ENCODE results near the gene MYO5B.

MYO5B gene

DNA sequence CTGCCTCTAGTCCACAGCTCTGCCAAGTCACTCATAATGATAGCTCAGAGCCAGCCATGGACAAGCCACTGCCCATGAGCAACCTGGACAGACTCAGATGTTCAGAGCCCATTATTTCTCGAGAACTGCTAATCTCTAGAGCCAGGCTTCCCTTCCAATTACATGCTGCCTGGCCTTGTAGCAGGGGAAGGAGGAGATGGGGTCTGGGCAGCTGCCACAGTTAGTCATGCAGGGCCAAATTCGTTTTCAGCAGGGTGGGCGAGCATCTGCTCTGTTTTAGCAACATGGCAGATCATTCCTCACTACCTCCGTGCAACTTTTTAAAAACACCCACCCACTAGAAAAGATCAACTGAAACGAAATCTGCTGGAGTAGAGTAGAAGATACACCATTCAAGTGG lies 141.8 kb downstream of the MYO5B start:
- no peak overlapping the region for H4K5ac ChIP-seq (ENCODE audit: low read length)
- no peak overlapping the region for H3K4me2 ChIP-seq (ENCODE audit: low read length)
- H2BK120ac ChIP-seq (ENCODE audit: low read depth, low read length): no peak overlapping the region
- H2BK5ac ChIP-seq (ENCODE audit: low read length): no peak overlapping the region
- no peak overlapping the region for H3K18ac ChIP-seq (ENCODE audit: low read length)
- no peak overlapping the region for H3K4me3 ChIP-seq (ENCODE audit: low read length)
- H3K79me1 ChIP-seq (ENCODE audit: low read length): no peaks in the 10 kb centered on the region
- H3K27ac ChIP-seq (ENCODE audit: low read depth, low read length): no peak overlapping the region
- H3K56ac ChIP-seq (ENCODE audit: low read length): no peak overlapping the region
- H3K79me2 ChIP-seq (ENCODE audit: control insufficient read depth, insufficient read depth, low read length): no peaks in the 10 kb centered on the region
- H3K4me1 ChIP-seq (ENCODE audit: control insufficient read depth, low read depth, low read length): no peaks in the 10 kb centered on the region
- H2AK5ac ChIP-seq (ENCODE audit: low read length): no peak overlapping the region
- H4K8ac ChIP-seq (ENCODE audit: low read depth, low read length): no peak overlapping the region
- H3K4ac ChIP-seq (ENCODE audit: low read depth, low read length): no peak overlapping the region
- no CpG with 5 or more reads among the region's 5 CpGs for WGBS (ENCODE audit: extremely low coverage, insufficient coverage, low lambda C conversion rate)
- no peaks in the 10 kb centered on the region for H3K36me3 ChIP-seq (ENCODE audit: control insufficient read depth, insufficient read depth, low read length)
- H3K9ac ChIP-seq (ENCODE audit: low read length): no peak overlapping the region
- no peak for DNase-seq
- no peak overlapping the region for H2BK15ac ChIP-seq (replicated peaks; ENCODE audit: low read depth)
- no peaks in the 10 kb centered on the region for H3K27me3 ChIP-seq (ENCODE audit: insufficient read depth, low read length, poor library complexity)
- H3K23ac ChIP-seq (ENCODE audit: low read length): no peak overlapping the region

DNA sequence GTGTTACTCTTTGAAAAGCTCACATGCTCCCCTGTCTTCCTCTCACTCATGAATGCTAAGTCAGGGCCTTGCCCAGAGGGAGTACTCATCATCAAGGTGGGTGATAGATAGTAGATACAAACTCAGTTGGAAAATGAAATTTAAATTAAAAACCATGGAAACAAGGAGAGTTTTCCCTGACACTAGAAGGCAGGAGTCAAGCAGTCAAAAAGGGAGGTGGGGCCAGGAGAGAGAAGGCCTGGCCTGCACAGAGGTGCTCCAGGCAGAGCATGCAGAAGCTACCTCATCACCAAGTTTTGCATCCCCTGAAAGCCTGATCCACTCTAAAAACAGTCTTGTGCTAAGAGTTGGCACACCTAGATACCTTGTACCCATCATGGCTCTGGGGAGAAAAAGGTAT lies 143.7 kb downstream of the MYO5B start:
- no peak overlapping the region for H2BK120ac ChIP-seq (ENCODE audit: low read depth, low read length)
- no peak overlapping the region for H3K4me3 ChIP-seq (ENCODE audit: low read length)
- H2BK15ac ChIP-seq (replicated peaks; ENCODE audit: low read depth): no peak overlapping the region
- no peak overlapping the region for H3K4ac ChIP-seq (ENCODE audit: low read depth, low read length)
- no peaks in the 10 kb centered on the region for H3K79me2 ChIP-seq (ENCODE audit: control insufficient read depth, insufficient read depth, low read length)
- no peaks in the 10 kb centered on the region for H3K4me1 ChIP-seq (ENCODE audit: control insufficient read depth, low read depth, low read length)
- no peak overlapping the region for H2AK5ac ChIP-seq (ENCODE audit: low read length)
- H2BK5ac ChIP-seq (ENCODE audit: low read length): no peak overlapping the region
- H4K8ac ChIP-seq (ENCODE audit: low read depth, low read length): no peak overlapping the region
- no peak overlapping the region for H4K5ac ChIP-seq (ENCODE audit: low read length)
- H3K9ac ChIP-seq (ENCODE audit: low read length): no peak overlapping the region
- H3K4me2 ChIP-seq (ENCODE audit: low read length): no peak overlapping the region
- no peaks in the 10 kb centered on the region for H3K36me3 ChIP-seq (ENCODE audit: control insufficient read depth, insufficient read depth, low read length)
- H3K27me3 ChIP-seq (ENCODE audit: insufficient read depth, low read length, poor library complexity): no peaks in the 10 kb centered on the region
- H3K27ac ChIP-seq (ENCODE audit: low read depth, low read length): no peak overlapping the region
- H3K23ac ChIP-seq (ENCODE audit: low read length): no peak overlapping the region
- DNase-seq: peak; percentile 54
- H3K56ac ChIP-seq (ENCODE audit: low read length): no peak overlapping the region
- H3K18ac ChIP-seq (ENCODE audit: low read length): no peak overlapping the region
- H3K79me1 ChIP-seq (ENCODE audit: low read length): no peaks in the 10 kb centered on the region

DNA sequence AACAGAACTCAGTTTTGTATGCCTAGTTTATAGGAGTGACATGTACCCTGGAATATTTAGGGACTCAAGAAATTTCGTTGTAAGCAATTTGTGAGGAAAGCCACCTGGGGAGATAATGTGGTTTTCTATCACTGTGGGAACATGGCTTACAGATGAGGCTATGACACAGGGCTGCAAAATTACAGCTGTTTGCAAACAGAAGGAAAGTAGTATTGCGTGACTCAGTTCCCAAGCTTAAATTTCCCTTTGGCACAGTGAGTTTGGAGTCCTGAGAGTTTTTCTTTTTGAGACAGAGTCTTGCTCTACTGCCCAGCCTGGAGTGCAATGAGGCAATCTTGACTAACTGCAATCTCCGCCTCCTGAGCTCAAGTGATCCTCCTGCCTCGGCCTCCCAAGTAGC lies 149.8 kb downstream of the MYO5B start:
- Histone ChIP-seq H3K4me3 (ENCODE audit: low read length) (no peak overlapping the region), H4K5ac (ENCODE audit: low read length) (no peak overlapping the region), H3K36me3 (ENCODE audit: control insufficient read depth, insufficient read depth, low read length) (no peaks in the 10 kb centered on the region), H3K4me2 (ENCODE audit: low read length) (no peak overlapping the region), H4K8ac (ENCODE audit: low read depth, low read length) (no peak overlapping the region), H3K9ac (ENCODE audit: low read length) (no peak overlapping the region), H3K56ac (ENCODE audit: low read length) (no peak overlapping the region), H3K79me1 (ENCODE audit: low read length) (no peaks in the 10 kb centered on the region), H2BK15ac (replicated peaks; ENCODE audit: low read depth) (no peak overlapping the region), H3K4me1 (ENCODE audit: control insufficient read depth, low read depth, low read length) (no peaks in the 10 kb centered on the region), H3K4ac (ENCODE audit: low read depth, low read length) (no peak overlapping the region), H3K79me2 (ENCODE audit: control insufficient read depth, insufficient read depth, low read length) (no peaks in the 10 kb centered on the region), H3K18ac (ENCODE audit: low read length) (no peak overlapping the region), H3K27ac (ENCODE audit: low read depth, low read length) (no peak overlapping the region), H3K27me3 (ENCODE audit: insufficient read depth, low read length, poor library complexity) (no peaks in the 10 kb centered on the region), H2BK5ac (ENCODE audit: low read length) (no peak overlapping the region), H3K23ac (ENCODE audit: low read length) (no peak overlapping the region), H2AK5ac (ENCODE audit: low read length) (no peak overlapping the region), H2BK120ac (ENCODE audit: low read depth, low read length) (no peak overlapping the region)
- DNase-seq: no peak
- WGBS (ENCODE audit: extremely low coverage, insufficient coverage, low lambda C conversion rate): no CpG with 5 or more reads among the region's 4 CpGs

DNA sequence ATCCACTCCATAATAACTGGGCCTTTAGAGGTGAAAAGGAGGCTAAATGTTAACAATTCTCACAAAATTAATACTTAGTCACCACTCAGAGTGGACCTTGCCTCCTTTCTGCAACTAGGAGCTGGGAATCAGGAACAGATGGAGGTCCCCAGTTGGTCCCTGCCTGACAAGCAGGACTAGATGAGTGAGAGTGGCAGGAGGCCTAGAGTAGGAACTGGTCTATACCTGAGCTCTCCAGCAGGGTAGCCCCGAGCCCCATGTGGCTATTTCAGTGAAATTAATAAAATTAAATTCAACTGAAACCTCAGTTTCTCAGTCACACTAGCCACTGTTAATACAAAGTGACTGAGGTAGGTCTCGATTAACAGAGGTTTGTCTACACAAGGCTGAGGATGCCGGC lies 150.5 kb downstream of the MYO5B start:
- Histone ChIP-seq H4K5ac (ENCODE audit: low read length) (no peak overlapping the region), H3K23ac (ENCODE audit: low read length) (no peak overlapping the region), H3K27me3 (ENCODE audit: insufficient read depth, low read length, poor library complexity) (no peaks in the 10 kb centered on the region), H3K18ac (ENCODE audit: low read length) (no peak overlapping the region), H4K8ac (ENCODE audit: low read depth, low read length) (no peak overlapping the region), H3K79me2 (ENCODE audit: control insufficient read depth, insufficient read depth, low read length) (no peaks in the 10 kb centered on the region), H3K4me2 (ENCODE audit: low read length) (no peak overlapping the region), H3K9ac (ENCODE audit: low read length) (no peak overlapping the region), H3K36me3 (ENCODE audit: control insufficient read depth, insufficient read depth, low read length) (no peaks in the 10 kb centered on the region), H3K4ac (ENCODE audit: low read depth, low read length) (no peak overlapping the region), H2AK5ac (ENCODE audit: low read length) (no peak overlapping the region), H3K4me3 (ENCODE audit: low read length) (no peak overlapping the region), H3K79me1 (ENCODE audit: low read length) (no peaks in the 10 kb centered on the region), H3K56ac (ENCODE audit: low read length) (no peak overlapping the region), H2BK5ac (ENCODE audit: low read length) (no peak overlapping the region), H3K27ac (ENCODE audit: low read depth, low read length) (no peak overlapping the region), H2BK15ac (replicated peaks; ENCODE audit: low read depth) (no peak overlapping the region), H2BK120ac (ENCODE audit: low read depth, low read length) (no peak overlapping the region), H3K4me1 (ENCODE audit: control insufficient read depth, low read depth, low read length) (no peaks in the 10 kb centered on the region)
- DNase-seq: peak; percentile 45
- no CpG with 5 or more reads among the region's 3 CpGs for WGBS (ENCODE audit: extremely low coverage, insufficient coverage, low lambda C conversion rate)

DNA sequence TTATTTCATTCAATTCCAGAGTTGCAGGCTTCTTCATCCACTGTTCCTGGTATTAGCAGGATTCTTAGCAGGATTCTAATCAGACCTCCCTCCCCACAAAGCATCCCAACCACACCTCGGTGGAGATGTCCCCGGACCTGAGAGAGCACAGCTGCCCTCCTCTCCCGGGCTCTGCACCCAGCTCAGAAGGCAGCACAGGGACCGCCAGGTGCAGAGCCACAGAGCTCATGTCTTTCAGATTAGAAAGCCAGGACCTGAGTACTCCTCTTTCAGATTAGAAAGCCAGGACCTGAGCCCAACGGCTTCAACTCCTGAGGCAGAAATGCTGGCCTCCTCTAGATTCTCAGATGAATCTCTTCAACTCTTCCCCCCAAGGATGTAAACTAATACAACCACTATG lies 152.3 kb downstream of the MYO5B start:
- H3K79me1 ChIP-seq (ENCODE audit: low read length): no peaks in the 10 kb centered on the region
- no peak overlapping the region for H3K27ac ChIP-seq (ENCODE audit: low read depth, low read length)
- H2BK5ac ChIP-seq (ENCODE audit: low read length): no peak overlapping the region
- no peak overlapping the region for H4K5ac ChIP-seq (ENCODE audit: low read length)
- H3K79me2 ChIP-seq (ENCODE audit: control insufficient read depth, insufficient read depth, low read length): no peaks in the 10 kb centered on the region
- H3K9ac ChIP-seq (ENCODE audit: low read length): no peak overlapping the region
- H3K27me3 ChIP-seq (ENCODE audit: insufficient read depth, low read length, poor library complexity): no peaks in the 10 kb centered on the region
- H3K56ac ChIP-seq (ENCODE audit: low read length): no peak overlapping the region
- no peak overlapping the region for H2BK15ac ChIP-seq (replicated peaks; ENCODE audit: low read depth)
- H3K4me1 ChIP-seq (ENCODE audit: control insufficient read depth, low read depth, low read length): no peaks in the 10 kb centered on the region
- no CpG with 5 or more reads among the region's 5 CpGs for WGBS (ENCODE audit: extremely low coverage, insufficient coverage, low lambda C conversion rate)
- no peak overlapping the region for H3K4me2 ChIP-seq (ENCODE audit: low read length)
- H3K18ac ChIP-seq (ENCODE audit: low read length): no peak overlapping the region
- H4K8ac ChIP-seq (ENCODE audit: low read depth, low read length): no peak overlapping the region
- peak; percentile 48 for DNase-seq
- no peak overlapping the region for H2AK5ac ChIP-seq (ENCODE audit: low read length)
- no peak overlapping the region for H3K4ac ChIP-seq (ENCODE audit: low read depth, low read length)
- H3K23ac ChIP-seq (ENCODE audit: low read length): no peak overlapping the region
- no peak overlapping the region for H3K4me3 ChIP-seq (ENCODE audit: low read length)
- no peak overlapping the region for H2BK120ac ChIP-seq (ENCODE audit: low read depth, low read length)
- H3K36me3 ChIP-seq (ENCODE audit: control insufficient read depth, insufficient read depth, low read length): no peaks in the 10 kb centered on the region

DNA sequence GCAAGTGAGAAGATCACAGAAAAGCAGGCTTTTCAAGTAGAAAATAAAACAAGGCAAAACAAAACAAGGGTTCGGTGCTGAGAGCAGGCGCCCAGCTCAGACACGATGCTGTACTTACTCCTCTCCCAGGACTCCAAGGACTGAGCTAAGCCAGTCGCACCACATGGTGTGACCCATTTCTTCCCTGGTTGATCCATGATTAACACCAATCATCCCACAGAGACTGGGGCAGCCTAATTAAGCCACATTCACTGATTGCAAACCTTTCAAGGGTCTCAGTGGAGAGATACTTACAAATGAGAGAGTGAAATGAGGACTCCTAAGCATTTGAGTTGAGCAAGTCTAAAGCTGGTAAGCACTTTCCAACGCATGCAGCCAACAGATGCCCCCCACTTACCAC lies 155.2 kb downstream of the MYO5B start:
- Histone ChIP-seq H3K4ac (ENCODE audit: low read depth, low read length) (no peak overlapping the region), H3K18ac (ENCODE audit: low read length) (no peak overlapping the region), H4K5ac (ENCODE audit: low read length) (no peak overlapping the region), H4K8ac (ENCODE audit: low read depth, low read length) (no peak overlapping the region), H2BK15ac (replicated peaks; ENCODE audit: low read depth) (no peak overlapping the region), H2BK5ac (ENCODE audit: low read length) (no peak overlapping the region), H3K4me2 (ENCODE audit: low read length) (no peak overlapping the region), H3K79me1 (ENCODE audit: low read length) (no peaks in the 10 kb centered on the region), H3K27ac (ENCODE audit: low read depth, low read length) (no peak overlapping the region), H3K4me3 (ENCODE audit: low read length) (no peak overlapping the region), H3K27me3 (ENCODE audit: insufficient read depth, low read length, poor library complexity) (no peaks in the 10 kb centered on the region), H3K4me1 (ENCODE audit: control insufficient read depth, low read depth, low read length) (no peaks in the 10 kb centered on the region), H3K23ac (ENCODE audit: low read length) (no peak overlapping the region), H2AK5ac (ENCODE audit: low read length) (no peak overlapping the region), H3K56ac (ENCODE audit: low read length) (no peak overlapping the region), H3K36me3 (ENCODE audit: control insufficient read depth, insufficient read depth, low read length) (no peaks in the 10 kb centered on the region), H2BK120ac (ENCODE audit: low read depth, low read length) (no peak overlapping the region), H3K79me2 (ENCODE audit: control insufficient read depth, insufficient read depth, low read length) (no peaks in the 10 kb centered on the region), H3K9ac (ENCODE audit: low read length) (no peak overlapping the region)
- no CpG with 5 or more reads among the region's 5 CpGs for WGBS (ENCODE audit: extremely low coverage, insufficient coverage, low lambda C conversion rate)
- peak; percentile 63 for DNase-seq
